C4-2B (cell line): ENCODE results near the gene GPR26.

Source experiments
- H3K27ac ChIP-seq: fragments of 450-650 bp; 2 replicates; pipeline ENCODE4 v1.5.1; 2017
- ZFX ChIP-seq: fragments of 450-650 bp; IDR thresholded peaks from 2 replicates; pipeline ENCODE4 v1.6.1; 2017
- TF ChIP-seq, protein P1 (sequence below): fragments of 450-650 bp; conservative IDR thresholded peaks from 2 replicates; pipeline ENCODE4 v1.5.1; 2017; ENCODE audit warnings: mild to moderate bottlenecking

GPR26 gene

GRCh38 chr10:123637326-123637880, 28.8 kb upstream of the GPR26 start:
- H3K27ac ChIP-seq = no peak overlapping the region
- TF ChIP-seq ZFX = no peak
- TF ChIP-seq, protein P1, sequence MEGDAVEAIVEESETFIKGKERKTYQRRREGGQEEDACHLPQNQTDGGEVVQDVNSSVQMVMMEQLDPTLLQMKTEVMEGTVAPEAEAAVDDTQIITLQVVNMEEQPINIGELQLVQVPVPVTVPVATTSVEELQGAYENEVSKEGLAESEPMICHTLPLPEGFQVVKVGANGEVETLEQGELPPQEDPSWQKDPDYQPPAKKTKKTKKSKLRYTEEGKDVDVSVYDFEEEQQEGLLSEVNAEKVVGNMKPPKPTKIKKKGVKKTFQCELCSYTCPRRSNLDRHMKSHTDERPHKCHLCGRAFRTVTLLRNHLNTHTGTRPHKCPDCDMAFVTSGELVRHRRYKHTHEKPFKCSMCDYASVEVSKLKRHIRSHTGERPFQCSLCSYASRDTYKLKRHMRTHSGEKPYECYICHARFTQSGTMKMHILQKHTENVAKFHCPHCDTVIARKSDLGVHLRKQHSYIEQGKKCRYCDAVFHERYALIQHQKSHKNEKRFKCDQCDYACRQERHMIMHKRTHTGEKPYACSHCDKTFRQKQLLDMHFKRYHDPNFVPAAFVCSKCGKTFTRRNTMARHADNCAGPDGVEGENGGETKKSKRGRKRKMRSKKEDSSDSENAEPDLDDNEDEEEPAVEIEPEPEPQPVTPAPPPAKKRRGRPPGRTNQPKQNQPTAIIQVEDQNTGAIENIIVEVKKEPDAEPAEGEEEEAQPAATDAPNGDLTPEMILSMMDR = no peak

- TF ChIP-seq, protein P1 = no peak
- no peak for TF ChIP-seq ZFX
- H3K27ac ChIP-seq = no peak overlapping the region
Measured at GRCh38 chr10:123639131-123639530, 27.0 kb upstream of the GPR26 start.

- no peak for TF ChIP-seq ZFX
- TF ChIP-seq, protein P1 = no peak
Measured at GRCh38 chr10:123640016-123640535, 26.1 kb upstream of the GPR26 start.

GRCh38 chr10:123642293-123642692, 23.9 kb upstream of the GPR26 start:
- TF ChIP-seq, protein P1 = no peak
- no peak for TF ChIP-seq ZFX
- no peak overlapping the region for H3K27ac ChIP-seq

More at GRCh38 chr10:123640016-123640535, 26.1 kb upstream of the GPR26 start:
- H3K27ac ChIP-seq = no peak overlapping the region

DNA sequence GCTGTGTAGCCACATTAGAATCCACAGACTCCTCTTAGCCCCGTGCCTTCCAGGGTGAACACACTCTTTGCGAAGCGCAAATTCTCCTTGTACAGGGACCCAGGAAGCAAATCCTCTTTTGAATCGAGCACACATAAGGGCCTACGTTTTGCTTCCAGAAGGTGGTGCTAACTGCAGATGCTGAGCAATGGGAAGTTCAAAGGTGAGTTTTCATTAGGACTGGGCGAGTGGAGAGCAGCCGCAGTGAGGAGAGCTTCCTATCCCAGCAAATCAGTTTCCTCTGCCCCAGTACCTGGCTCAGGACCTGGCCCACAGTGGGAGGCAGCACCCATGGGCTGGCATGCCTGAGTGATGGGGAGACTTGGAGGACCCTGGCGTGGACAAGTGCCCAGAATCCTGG, 23.5 kb upstream of the GPR26 start:
- TF ChIP-seq ZFX = no peak
- TF ChIP-seq, protein P1 = peak; percentile 38
- H3K27ac ChIP-seq = no peak overlapping the region

GRCh38 chr10:123643315-123643714, 22.8 kb upstream of the GPR26 start:
- no peak overlapping the region for H3K27ac ChIP-seq
- TF ChIP-seq, protein P1 = no peak
- TF ChIP-seq ZFX = no peak

DNA sequence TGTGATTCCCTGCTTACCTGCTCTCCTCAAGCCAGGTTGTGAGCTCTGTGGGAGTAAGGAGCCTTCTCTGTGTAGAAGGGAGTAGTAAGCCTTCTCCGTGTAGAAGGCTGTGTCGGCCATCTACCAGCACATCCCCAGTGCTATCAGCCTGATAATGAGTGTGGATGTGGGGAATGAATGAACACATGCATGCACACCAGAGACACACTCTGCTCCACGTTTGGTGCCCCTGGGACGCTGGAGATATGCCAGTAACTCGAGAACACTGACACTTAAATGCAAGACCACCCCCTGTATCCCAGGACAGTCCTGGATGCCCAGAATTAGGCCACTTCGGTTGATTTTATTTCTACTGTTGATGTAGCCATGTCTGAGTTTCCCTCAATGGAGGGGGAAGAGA, 21.1 kb upstream of the GPR26 start:
- no peak overlapping the region for H3K27ac ChIP-seq
- TF ChIP-seq, protein P1 = no peak
- no peak for TF ChIP-seq ZFX
